Kidney capillary endothelial cell (primary cell): ENCODE results near the gene TRAPPC6A.

ENCODE experiments used
- DNase-seq: peaks from one replicate; pipeline ENCODE4 v3.0.0-alpha.2; 2018; ENCODE audit warnings: low spot score

Gene TRAPPC6A

DNA sequence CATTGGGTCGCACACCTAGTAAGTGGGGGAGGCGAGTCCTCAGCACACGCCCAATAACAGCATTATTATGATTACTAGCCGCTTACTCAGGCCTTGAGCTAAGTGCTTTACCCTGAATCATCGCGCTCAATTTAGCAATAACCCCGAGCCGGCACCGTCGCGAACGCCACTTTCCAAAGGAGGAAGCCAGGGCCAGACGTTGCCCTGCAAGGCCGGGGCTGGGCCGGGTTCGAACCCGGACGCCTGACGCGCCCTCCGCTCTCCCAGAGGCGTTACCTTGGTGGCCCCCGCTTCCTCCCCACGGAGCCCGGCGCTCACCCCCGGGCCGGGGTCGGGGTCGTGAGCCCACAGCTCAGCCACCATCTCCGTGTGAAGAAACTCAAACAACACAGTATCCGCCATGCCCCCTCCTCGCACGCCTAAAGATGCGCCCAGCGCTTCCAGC lies at the start of gene TRAPPC6A:
TRAPPC6A (minus strand) TSS at position 421 of the 445 bp plus-strand sequence; CDS start at position 402, 19 bp downstream.
- peak; percentile 68 for DNase-seq

DNA sequence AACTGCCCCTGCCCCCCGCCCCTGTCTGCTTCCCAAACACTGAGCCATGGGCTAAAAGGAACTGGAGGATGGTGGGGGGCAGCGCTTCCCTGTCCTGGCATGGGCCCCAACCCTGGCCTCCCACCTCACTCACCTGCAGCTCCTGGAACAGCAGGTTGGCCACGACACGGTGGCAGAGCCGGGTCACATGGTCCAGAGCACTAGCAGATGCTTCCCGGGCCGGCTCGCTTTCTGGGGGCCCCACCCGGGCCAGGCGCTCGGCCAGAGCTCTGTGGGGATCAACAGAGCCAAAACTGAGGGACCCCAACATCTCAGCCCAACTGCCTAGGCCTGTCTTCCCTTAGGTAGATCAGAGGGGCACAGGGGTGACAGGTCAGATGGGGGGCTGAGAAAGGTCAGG lies 46.6 kb upstream of the TRAPPC6A start:
- no peak for DNase-seq

DNA sequence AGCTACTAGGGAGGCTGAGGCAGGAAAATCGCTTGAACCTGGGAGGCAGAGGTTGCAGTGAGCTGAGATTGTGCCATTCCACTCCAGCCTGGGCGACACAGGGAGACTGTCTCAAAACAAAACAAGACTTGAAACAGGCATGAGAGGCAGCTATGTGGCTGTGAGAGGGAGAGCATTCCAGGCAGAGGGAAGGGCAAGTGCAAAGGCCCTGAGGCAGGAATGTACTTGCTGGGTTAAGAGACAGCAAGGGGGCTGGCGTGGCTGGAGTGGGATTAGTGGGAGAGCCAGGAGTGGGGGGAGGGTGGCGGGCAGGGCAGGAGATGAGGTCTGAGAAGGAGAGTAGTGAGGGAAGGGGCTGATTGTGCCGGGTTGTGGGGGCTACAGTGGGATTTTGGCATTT lies 45.8 kb upstream of the TRAPPC6A start:
- no peak for DNase-seq

DNA sequence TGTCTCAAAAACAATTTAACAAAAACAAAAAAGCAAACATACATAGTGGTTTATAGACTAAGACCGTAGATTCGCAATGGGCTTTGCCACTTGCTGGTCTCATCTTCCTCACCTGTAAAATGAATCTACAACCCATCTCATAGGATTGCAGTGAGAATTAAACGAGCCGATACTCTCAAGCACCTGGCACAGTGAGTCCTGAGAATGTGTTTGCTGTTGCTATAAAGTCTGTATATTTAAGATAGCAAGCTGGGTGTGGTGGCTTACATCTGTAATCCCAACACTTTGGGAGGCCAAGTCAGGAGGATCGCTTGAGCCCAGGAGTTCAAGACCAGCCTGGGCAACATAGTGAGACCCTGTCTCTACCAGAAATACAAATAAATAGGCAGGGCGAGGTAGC lies 44.7 kb upstream of the TRAPPC6A start:
- no peak for DNase-seq

GRCh38 chr19:45218911-45219743 lies 41.1 kb upstream of the TRAPPC6A start:
- DNase-seq: no peak

- peak; percentile 42 for DNase-seq
Measured at GRCh38 chr19:45218426-45218825, 40.4 kb upstream of the TRAPPC6A start.

GRCh38 chr19:45217957-45218334 lies 39.9 kb upstream of the TRAPPC6A start:
- DNase-seq: no peak

DNA sequence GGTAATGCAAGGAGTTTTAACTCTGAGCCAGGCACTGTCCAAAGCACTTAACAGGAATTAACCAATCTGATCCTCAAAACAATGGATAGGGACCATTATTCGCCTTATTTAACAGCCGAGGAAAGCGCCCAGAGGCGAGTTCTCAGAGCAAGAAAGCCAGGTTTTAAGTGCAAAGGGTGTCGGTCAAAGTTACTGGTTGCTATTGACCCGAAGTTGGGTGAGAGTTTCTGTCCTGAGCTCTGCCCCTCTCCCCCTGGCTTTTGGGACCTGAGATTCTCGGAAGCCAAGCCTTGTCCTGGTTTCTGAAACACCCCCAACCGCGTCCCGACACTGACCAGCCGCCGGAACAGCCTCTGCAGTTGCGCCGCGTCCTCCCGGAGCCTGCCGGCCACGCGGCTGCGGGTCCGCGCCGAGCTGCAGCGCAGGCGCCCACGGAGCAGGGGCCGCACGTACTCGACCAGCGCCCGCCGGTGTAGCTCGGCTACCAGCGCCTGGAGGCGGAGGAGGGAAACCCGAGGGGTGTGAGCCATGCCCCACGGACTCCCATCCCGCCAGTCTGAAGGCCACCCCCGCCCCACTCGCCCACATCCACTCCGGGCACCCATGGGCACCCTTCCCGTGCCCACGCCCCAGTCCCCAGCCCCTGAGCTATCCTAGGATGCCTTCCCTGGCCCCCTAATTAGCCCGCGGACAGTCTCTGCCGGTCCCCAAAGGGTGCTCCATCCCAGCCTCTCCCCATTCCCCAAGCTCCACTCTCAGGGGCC lies 39.3 kb upstream of the TRAPPC6A start:
- DNase-seq: no peak

- DNase-seq: no peak
Measured at GRCh38 chr19:45216667-45217066, 38.6 kb upstream of the TRAPPC6A start.

GRCh38 chr19:45215391-45216191 lies 37.6 kb upstream of the TRAPPC6A start:
- peak; percentile 86 for DNase-seq

DNA sequence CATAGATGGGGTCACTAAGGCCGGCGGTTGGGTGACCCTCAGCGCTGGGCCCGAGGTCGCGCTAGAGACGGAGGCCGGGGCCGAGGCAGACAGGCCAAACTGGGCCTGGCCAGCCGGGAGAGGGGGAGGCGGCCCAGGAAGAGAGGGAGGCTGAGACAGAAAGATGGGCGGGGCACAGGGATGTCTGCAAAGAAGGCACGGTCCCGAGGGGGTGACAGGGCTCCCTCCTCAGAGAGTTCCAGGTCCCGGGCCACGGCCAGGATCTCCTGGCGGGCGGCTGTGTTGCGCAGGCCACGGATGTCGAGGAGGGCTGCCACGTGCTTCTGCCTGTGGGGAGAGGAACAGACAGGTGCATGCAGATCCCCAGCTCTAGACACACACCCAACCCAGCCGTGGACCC lies 35.0 kb upstream of the TRAPPC6A start:
- DNase-seq: no peak

GRCh38 chr19:45211751-45212381 lies 33.8 kb upstream of the TRAPPC6A start:
- peak; percentile 87 for DNase-seq

GRCh38 chr19:45206328-45206727 lies 28.3 kb upstream of the TRAPPC6A start:
- no peak for DNase-seq

DNA sequence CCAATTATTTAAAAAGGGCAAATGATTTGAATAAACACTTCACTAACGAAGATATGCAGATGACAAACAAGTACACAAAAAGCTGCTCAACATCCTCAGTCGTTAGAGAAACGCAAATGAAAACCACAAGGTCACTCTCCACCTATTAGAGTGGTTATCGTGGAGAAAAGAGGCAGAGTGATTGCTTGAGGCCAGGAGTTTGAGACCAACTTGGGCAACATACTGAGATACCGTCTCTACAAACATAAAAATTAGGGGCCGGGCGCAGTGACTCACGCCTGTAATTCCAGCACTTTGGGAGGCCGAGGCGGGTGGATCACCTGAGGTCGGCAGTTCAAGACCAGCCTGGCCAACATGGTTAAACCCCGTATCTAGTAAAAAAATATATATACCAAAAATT lies 27.8 kb upstream of the TRAPPC6A start:
- no peak for DNase-seq

DNA sequence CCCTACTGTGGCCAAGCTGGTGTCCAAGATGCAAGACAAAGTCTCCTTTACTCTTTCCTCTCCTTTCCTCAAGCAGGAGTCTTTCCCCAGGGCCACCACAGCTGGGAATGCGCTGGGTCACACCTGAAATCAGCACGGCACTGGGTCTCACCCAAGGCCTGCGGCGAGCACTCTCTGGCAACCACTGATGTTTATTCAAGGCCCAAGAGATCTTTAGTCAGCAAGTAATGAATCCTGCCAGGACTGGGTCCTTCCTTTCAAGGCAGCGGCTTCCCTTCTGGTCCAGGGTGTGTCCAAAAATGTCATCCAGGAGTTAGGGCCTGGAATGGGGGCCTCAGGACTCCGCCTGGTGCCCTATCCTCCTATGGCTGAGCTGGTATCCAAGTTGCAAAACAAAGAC lies 24.6 kb upstream of the TRAPPC6A start:
- DNase-seq: no peak

DNA sequence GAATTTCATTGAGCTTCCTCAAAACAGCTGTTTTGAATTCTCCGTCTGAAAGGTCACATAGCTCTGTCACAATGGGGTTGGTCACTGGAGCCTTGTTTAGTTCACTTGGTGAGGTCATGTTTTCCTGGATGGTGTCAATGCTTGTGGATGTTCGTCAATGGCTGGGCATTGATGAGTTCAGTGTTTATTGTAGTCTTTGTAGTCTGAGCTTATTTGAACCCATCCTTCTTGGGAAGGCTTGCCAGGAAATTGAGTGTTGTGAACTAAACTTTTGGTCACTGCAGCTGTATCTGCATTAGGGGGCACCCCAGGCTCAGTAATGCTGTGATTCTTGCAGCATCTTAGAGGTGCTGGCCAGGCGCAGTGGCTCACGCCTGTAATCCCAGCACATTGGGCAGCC lies 22.5 kb upstream of the TRAPPC6A start:
- DNase-seq: peak; percentile 71

DNA sequence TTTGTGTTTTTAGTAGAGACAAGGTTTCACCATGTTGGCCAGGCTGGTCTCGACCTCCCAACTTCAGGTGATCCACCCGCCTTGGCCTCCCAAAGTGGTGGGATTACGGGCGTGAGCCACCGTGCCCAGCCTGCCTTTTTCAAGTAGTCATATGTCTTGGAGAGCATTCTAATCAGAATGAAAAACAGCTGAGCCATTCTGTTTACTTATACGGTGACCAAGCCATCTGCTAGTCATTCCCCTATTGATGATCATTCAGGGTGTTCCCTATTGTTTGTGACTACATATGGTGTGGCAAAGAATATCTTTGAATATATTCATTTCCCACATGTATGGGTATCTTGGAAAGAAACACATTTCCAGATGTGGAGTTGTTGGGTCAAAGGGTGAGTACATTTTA lies 17.7 kb upstream of the TRAPPC6A start:
- no peak for DNase-seq

- no peak for DNase-seq
Measured at GRCh38 chr19:45191375-45191774, 13.3 kb upstream of the TRAPPC6A start.

- DNase-seq: no peak
Measured at GRCh38 chr19:45189971-45190370, 11.9 kb upstream of the TRAPPC6A start.

GRCh38 chr19:45187421-45188100 lies 9.5 kb upstream of the TRAPPC6A start:
- DNase-seq: no peak
